Activated naive CD4-positive, alpha-beta T cell treated with anti-CD3 and anti-CD28 coated beads for 36 hours (primary cell): ENCODE measurements around the gene SPOCK2. TPM values are rescaled to one million over a fixed set of nuclear protein-coding genes. Genes with fewer than 3 reads are reported as not detected.
A peak's percentile ranks its signal among the peaks of the same experiment; 100 is the strongest.

ENCODE experiments used
- CTCF ChIA-PET: fragments of 350-600 bp; sonication (Branson Sonifier 250); formaldehyde crosslinking; loops from one replicate; lab custom pipeline; 2021; ENCODE audit warnings: antibody characterized with exemption; lab: Charles Lee
- DNase-seq: peaks from one replicate; pipeline ENCODE4 v3.0.0-alpha.2; 2020
- H3K27ac Mint-ChIP-seq: one replicate; pipeline ENCODE4 v1.8.0; 2021; ENCODE audit warnings: mild to moderate bottlenecking, mixed read lengths
- H3K27me3 Mint-ChIP-seq: one replicate; pipeline ENCODE4 v1.8.0; 2021; ENCODE audit warnings: low read depth, mixed read lengths
- H3K36me3 Mint-ChIP-seq: one replicate; pipeline ENCODE4 v1.8.0; 2021; ENCODE audit warnings: low read depth, mixed read lengths
- H3K4me1 Mint-ChIP-seq: one replicate; pipeline ENCODE4 v1.8.0; 2021; ENCODE audit warnings: low read depth, mixed read lengths
- H3K4me3 Mint-ChIP-seq: one replicate; pipeline ENCODE4 v1.8.0; 2021; ENCODE audit warnings: mild to moderate bottlenecking, moderate library complexity, mixed read lengths
- H3K9me3 Mint-ChIP-seq: one replicate; pipeline ENCODE4 v1.8.0; 2021; ENCODE audit warnings: mixed read lengths
- intact Hi-C: fragments of 100-400 bp; cut with micrococcal nuclease; formaldehyde crosslinking; loops from one replicate; pipeline ENCODE4 v1.15.1; 2023
- total RNA-seq, 2 experiments: library from RNA; stranded (reverse); gene quantifications; one replicate each; pipeline ENCODE4 v1.2.3, GENCODE V29; 2021

Gene SPOCK2
- total RNA-seq, 2 experiments from 2014 or later: 205 to 208 TPM

DNA sequence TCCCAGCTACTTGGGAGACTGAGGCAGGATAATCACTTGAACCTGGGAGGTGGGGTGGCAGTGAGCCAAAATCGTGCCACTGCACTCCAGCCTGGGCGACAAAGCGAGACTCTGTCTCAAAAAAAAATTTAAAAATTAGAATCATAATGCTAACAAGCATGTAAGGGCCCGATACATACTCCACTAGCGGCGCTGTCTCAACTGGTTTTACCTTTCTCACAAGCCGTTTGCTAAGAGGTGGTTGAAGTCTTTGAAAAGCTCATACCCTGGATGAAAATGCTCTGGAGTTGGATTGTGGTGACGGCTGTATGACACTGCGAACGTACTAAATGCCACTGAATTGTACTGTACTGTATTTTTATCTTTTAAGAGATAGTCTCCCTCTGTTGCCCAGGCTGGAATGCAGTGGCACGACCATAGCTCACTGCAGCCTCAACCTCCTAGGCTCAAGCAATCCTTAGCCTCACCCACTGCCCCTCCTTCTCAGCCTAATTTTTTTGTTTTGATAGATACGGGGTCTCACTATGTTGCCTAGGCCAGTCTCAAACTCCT lies 29.9 kb downstream of the SPOCK2 start:
- intact Hi-C loops: no loop called here
- H3K27ac Mint-ChIP-seq: no peak overlapping the region
- no peak overlapping the region for H3K4me3 Mint-ChIP-seq

GRCh38 chr10:72056932-72057751 lies 31.2 kb downstream of the SPOCK2 start:
- H3K27ac Mint-ChIP-seq: no peak overlapping the region
- intact Hi-C loops: no loop called here
- H3K36me3 Mint-ChIP-seq: peaks cover 5% of the 10 kb centered on the region
- H3K27me3 Mint-ChIP-seq: no peaks in the 10 kb centered on the region
- CTCF ChIA-PET: interaction anchor here (0.7 to 3.6 kb wide), 7 partner anchors 8 to 283 kb away, joined by 3 to 18 read pairs (median 4); no protein-coding TSS in a partner anchor
- peaks cover 31% of the 10 kb centered on the region for H3K4me1 Mint-ChIP-seq
- H3K9me3 Mint-ChIP-seq: no peaks in the 10 kb centered on the region
- DNase-seq: no peak
- H3K4me3 Mint-ChIP-seq: no peak overlapping the region

More for the DNA sequence above, 29.9 kb downstream of the SPOCK2 start:
- H3K27me3 Mint-ChIP-seq: no peaks in the 10 kb centered on the region
- H3K36me3 Mint-ChIP-seq: peaks cover 9% of the 10 kb centered on the region
- CTCF ChIA-PET: interaction anchor here (0.5 to 3.6 kb wide), 4 partner anchors 9 to 281 kb away, joined by 3 to 18 read pairs (median 5); no protein-coding TSS in a partner anchor
- no peak for DNase-seq
- H3K4me1 Mint-ChIP-seq: peaks cover 32% of the 10 kb centered on the region
- no peaks in the 10 kb centered on the region for H3K9me3 Mint-ChIP-seq

DNA sequence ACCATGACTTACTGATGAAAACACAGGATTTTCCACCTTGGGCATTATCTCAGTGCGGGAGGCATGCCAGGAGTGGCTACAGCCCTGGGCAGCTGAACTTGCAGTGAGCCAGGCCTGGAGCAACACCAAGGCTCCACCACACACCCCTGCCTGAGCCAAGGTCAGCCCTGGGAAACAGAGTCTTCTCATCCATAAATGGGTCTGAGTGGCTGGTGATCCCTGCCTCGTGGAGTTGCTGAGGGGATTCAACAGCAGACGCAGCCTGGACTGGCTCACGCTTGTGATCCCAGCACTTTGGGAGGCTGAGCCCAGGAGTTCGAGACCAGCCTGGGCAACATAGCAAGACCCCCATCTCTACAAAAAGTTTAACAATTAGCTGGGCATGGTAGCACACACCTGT lies 32.2 kb downstream of the SPOCK2 start:
- H3K27me3 Mint-ChIP-seq: no peaks in the 10 kb centered on the region
- no peak overlapping the region for H3K4me3 Mint-ChIP-seq
- H3K36me3 Mint-ChIP-seq: peaks cover 3% of the 10 kb centered on the region
- no peak overlapping the region for H3K27ac Mint-ChIP-seq
- CTCF ChIA-PET: interaction anchor here (0.7 kb wide), 1 partner anchor 160 kb away, joined by 3 read pairs; no protein-coding TSS in a partner anchor
- intact Hi-C loops: no loop called here
- DNase-seq: no peak
- H3K4me1 Mint-ChIP-seq: peaks cover 29% of the 10 kb centered on the region
- no peaks in the 10 kb centered on the region for H3K9me3 Mint-ChIP-seq

- H3K27me3 Mint-ChIP-seq: no peaks in the 10 kb centered on the region
- no peak for DNase-seq
- no peaks in the 10 kb centered on the region for H3K9me3 Mint-ChIP-seq
- no peaks in the 10 kb centered on the region for H3K36me3 Mint-ChIP-seq
- H3K27ac Mint-ChIP-seq: no peak overlapping the region
- intact Hi-C loops: no loop called here
- CTCF ChIA-PET: interaction anchor here (0.8 kb wide), 1 partner anchor 288 kb away, joined by 3 read pairs; no protein-coding TSS in a partner anchor
- H3K4me1 Mint-ChIP-seq: peaks cover 10% of the 10 kb centered on the region
- no peak overlapping the region for H3K4me3 Mint-ChIP-seq
Observed at GRCh38 chr10:72053690-72054089, 34.7 kb downstream of the SPOCK2 start.

DNA sequence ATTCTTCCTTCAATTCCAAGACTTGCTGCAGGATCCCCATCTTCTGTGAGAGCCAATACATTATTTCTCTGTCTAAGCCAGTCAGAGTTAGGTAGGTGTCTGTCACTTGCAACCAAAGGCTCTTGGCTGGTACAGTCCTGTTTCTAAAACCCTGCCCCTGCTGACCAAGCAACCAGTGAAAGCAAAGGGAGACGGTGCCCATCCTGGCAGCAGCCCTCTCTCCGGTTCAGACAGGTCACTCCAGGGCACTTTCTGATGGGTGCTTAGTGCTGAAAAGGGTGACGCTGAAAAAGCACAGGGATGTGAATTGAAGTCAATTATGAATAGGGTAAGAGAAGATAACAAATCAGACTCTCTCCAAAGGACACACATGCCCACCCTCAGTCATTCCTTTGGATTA lies 37.5 kb downstream of the SPOCK2 start:
- CTCF ChIA-PET: interaction anchor here (1.2 to 9.7 kb wide), 4 partner anchors 96 to 286 kb away, joined by 4 to 149 read pairs (median 88); no protein-coding TSS in a partner anchor
- H3K4me1 Mint-ChIP-seq: peaks cover 6% of the 10 kb centered on the region
- no peak for DNase-seq
- H3K36me3 Mint-ChIP-seq: no peaks in the 10 kb centered on the region
- intact Hi-C loops: no loop called here
- no peak overlapping the region for H3K4me3 Mint-ChIP-seq
- no peak overlapping the region for H3K27ac Mint-ChIP-seq
- H3K9me3 Mint-ChIP-seq: peaks cover 4% of the 10 kb centered on the region
- H3K27me3 Mint-ChIP-seq: no peaks in the 10 kb centered on the region

- no peak overlapping the region for H3K4me3 Mint-ChIP-seq
- H3K4me1 Mint-ChIP-seq: peaks cover 6% of the 10 kb centered on the region
- H3K9me3 Mint-ChIP-seq: peaks cover 4% of the 10 kb centered on the region
- H3K36me3 Mint-ChIP-seq: no peaks in the 10 kb centered on the region
- CTCF ChIA-PET: interaction anchor here (0.6 to 9.7 kb wide), 16 partner anchors 9 to 564 kb away, joined by 3 to 149 read pairs (median 6); no protein-coding TSS in a partner anchor
- intact Hi-C loops: loop anchor here (2.0 to 5.0 kb wide), 2 partner anchors 65 to 733 kb away; partner anchors contain the start of gene SLC29A3
- no peak overlapping the region for H3K27ac Mint-ChIP-seq
- H3K27me3 Mint-ChIP-seq: no peaks in the 10 kb centered on the region
- DNase-seq: no peak
Observed at GRCh38 chr10:72049969-72050781, 38.2 kb downstream of the SPOCK2 start.

GRCh38 chr10:72049472-72049871 lies 38.9 kb downstream of the SPOCK2 start:
- CTCF ChIA-PET: interaction anchor here (0.6 to 9.7 kb wide), 45 partner anchors 9 to 565 kb away, joined by 3 to 149 read pairs (median 5); partner anchors contain the start of genes CHST3, DNAJB12 and PSAP
- H3K27me3 Mint-ChIP-seq: no peaks in the 10 kb centered on the region

GRCh38 chr10:72048450-72049124 lies 39.8 kb downstream of the SPOCK2 start:
- no peak overlapping the region for H3K27ac Mint-ChIP-seq
- H3K27me3 Mint-ChIP-seq: no peaks in the 10 kb centered on the region
- intact Hi-C loops: loop anchor here (1.0 to 5.0 kb wide), 8 partner anchors 64 to 731 kb away; partner anchors contain the start of gene SLC29A3
- H3K9me3 Mint-ChIP-seq: peaks cover 4% of the 10 kb centered on the region
- peak; percentile 98 for DNase-seq
- CTCF ChIA-PET: interaction anchor here (0.6 to 9.7 kb wide), 68 partner anchors 9 to 649 kb away, joined by 3 to 149 read pairs (median 4); partner anchors contain the start of genes ANAPC16, ASCC1, CHST3 and DNAJB12
- peaks cover 3% of the 10 kb centered on the region for H3K4me1 Mint-ChIP-seq
- H3K36me3 Mint-ChIP-seq: no peaks in the 10 kb centered on the region
- no peak overlapping the region for H3K4me3 Mint-ChIP-seq

More at GRCh38 chr10:72049472-72049871, 38.9 kb downstream of the SPOCK2 start:
- no peak for DNase-seq
- Mint-ChIP-seq H3K9me3 (peaks cover 4% of the 10 kb centered on the region), H3K4me3 (no peak overlapping the region), H3K36me3 (no peaks in the 10 kb centered on the region), H3K27ac (no peak overlapping the region), H3K4me1 (peaks cover 3% of the 10 kb centered on the region)
- intact Hi-C loops: loop anchor here (2.0 to 5.0 kb wide), 2 partner anchors 65 to 732 kb away; partner anchors contain the start of gene SLC29A3

DNA sequence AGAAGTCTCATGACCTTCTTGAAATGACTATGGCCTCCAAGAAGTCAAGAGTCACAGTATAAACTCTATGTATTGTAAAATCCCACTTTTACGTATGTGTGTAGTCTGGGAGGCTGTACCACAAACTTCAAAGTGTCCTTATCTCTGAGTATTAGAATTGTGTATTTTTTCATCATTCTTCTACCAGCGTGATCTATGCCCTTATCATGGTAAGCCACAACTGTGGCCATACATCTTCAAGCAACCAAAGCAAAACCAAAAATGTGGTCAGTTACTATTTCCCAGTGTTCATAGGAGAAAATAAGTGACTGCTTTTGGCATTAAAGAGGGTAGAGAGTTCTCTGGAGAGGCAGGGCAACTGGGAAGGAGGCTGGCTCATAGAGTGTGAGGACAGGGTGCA lies 42.8 kb downstream of the SPOCK2 start:
- CTCF ChIA-PET: interaction anchor here (1.0 to 9.7 kb wide), 4 partner anchors 91 to 291 kb away, joined by 3 to 149 read pairs (median 88); no protein-coding TSS in a partner anchor
- H3K9me3 Mint-ChIP-seq: peaks cover 4% of the 10 kb centered on the region
- no peaks in the 10 kb centered on the region for H3K27me3 Mint-ChIP-seq
- H3K27ac Mint-ChIP-seq: no peak overlapping the region
- intact Hi-C loops: loop anchor here (5.0 kb wide), 1 partner anchor 728 kb away; the partner anchor contains the start of gene SLC29A3
- H3K4me3 Mint-ChIP-seq: no peak overlapping the region
- peaks cover 4% of the 10 kb centered on the region for H3K4me1 Mint-ChIP-seq
- no peak for DNase-seq
- no peaks in the 10 kb centered on the region for H3K36me3 Mint-ChIP-seq

GRCh38 chr10:72044417-72045041 lies 43.8 kb downstream of the SPOCK2 start:
- no peaks in the 10 kb centered on the region for H3K27me3 Mint-ChIP-seq
- CTCF ChIA-PET: interaction anchor here (0.6 to 9.7 kb wide), 6 partner anchors 58 to 148 kb away, joined by 3 to 149 read pairs (median 4); no protein-coding TSS in a partner anchor
- peaks cover 2% of the 10 kb centered on the region for H3K4me1 Mint-ChIP-seq
- H3K4me3 Mint-ChIP-seq: no peak overlapping the region
- DNase-seq: no peak
- H3K9me3 Mint-ChIP-seq: peaks cover 4% of the 10 kb centered on the region
- H3K27ac Mint-ChIP-seq: no peak overlapping the region
- no peaks in the 10 kb centered on the region for H3K36me3 Mint-ChIP-seq
- intact Hi-C loops: loop anchor here (5.0 kb wide), 1 partner anchor 727 kb away; the partner anchor contains the start of gene SLC29A3
